Memory B cell (primary cell): Measurements from ENCODE around the gene GADD45A.
"Not testable (repeated sequence)": the region's sequence is repeated elsewhere in the genome, so short reads cannot be mapped to it uniquely, and the experiment has no call there.

Source experiments
- ATAC-seq: fragments of 150-1000 bp; cut with Tn5 transposase; 2 replicates; pipeline ENCODE4 v1.10.0; 2021; ENCODE audit warnings: low read depth, mild to moderate bottlenecking, moderate library complexity
- DNase-seq, 2 donors: peaks; one replicate each; pipeline ENCODE4 v3.0.0; 2022; ENCODE audit warnings: low spot score in 2 of 2
- H3K27ac Mint-ChIP-seq: one replicate; pipeline ENCODE4 v1.8.0; 2022; ENCODE audit warnings: mild to moderate bottlenecking, moderate library complexity, mixed read lengths
- H3K27me3 Mint-ChIP-seq: one replicate; pipeline ENCODE4 v1.8.0; 2022; ENCODE audit warnings: mixed read lengths
- H3K36me3 Mint-ChIP-seq: one replicate; pipeline ENCODE4 v1.8.0; 2022; ENCODE audit warnings: mild to moderate bottlenecking, mixed read lengths
- H3K4me1 Mint-ChIP-seq: one replicate; pipeline ENCODE4 v1.8.0; 2022; ENCODE audit warnings: mixed read lengths
- H3K4me3 Mint-ChIP-seq: one replicate; pipeline ENCODE4 v1.8.0; 2022; ENCODE audit warnings: mild to moderate bottlenecking, moderate library complexity, mixed read lengths
- H3K9me3 Mint-ChIP-seq: one replicate; pipeline ENCODE4 v1.8.0; 2022; ENCODE audit warnings: mixed read lengths

The GADD45A gene

DNA sequence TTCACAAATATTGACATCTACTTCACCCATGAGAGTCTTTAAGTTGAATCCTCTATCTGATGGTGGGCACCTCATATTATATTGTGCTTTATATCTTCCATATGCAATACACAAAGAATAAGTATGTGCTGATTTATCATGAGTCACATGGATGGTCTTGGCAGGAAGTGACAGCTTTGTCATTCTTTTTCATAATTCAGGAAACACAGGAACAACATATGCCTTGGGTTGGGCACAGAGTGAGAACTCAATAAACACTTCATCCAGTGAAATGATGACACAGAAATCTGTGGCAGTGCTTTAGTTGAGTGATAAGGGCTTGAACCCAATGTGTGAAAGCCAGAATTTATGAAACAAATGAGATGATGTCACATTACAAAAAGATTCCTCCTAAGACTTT lies 41.2 kb downstream of the GADD45A start:
- H3K9me3 Mint-ChIP-seq: no peaks in the 10 kb centered on the region

DNA sequence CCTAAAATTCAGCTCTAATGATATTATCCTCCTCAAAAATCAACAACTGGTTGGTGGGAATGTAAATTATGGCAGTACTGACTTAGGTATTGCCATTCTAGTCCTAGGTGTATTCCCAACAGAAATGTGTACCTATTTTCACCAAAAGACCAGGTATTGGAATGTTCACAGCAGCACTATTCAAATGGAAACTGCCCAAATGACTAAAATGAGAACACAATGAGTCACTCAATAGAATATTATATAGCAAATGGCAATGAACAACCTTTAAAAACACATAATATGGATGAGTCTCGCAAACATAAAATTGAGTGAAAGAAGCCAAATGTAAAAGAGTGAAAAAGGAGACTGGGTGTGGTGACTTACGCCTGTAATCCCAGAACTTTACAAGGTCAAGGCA lies 44.9 kb downstream of the GADD45A start:
- no peak for DNase-seq
- H3K27ac Mint-ChIP-seq: no peak overlapping the region
- H3K4me3 Mint-ChIP-seq: no peak overlapping the region
- H3K27me3 Mint-ChIP-seq: no peaks in the 10 kb centered on the region
- H3K9me3 Mint-ChIP-seq: no peaks in the 10 kb centered on the region
- no peaks in the 10 kb centered on the region for H3K36me3 Mint-ChIP-seq
- no peak for ATAC-seq
- H3K4me1 Mint-ChIP-seq: peaks cover 10% of the 10 kb centered on the region

More for the DNA sequence above, 41.2 kb downstream of the GADD45A start:
- no peaks in the 10 kb centered on the region for H3K4me1 Mint-ChIP-seq
- H3K36me3 Mint-ChIP-seq: no peaks in the 10 kb centered on the region
- no peak overlapping the region for H3K4me3 Mint-ChIP-seq
- ATAC-seq (no peak), DNase-seq (no peak)
- H3K27me3 Mint-ChIP-seq: no peaks in the 10 kb centered on the region
- no peak overlapping the region for H3K27ac Mint-ChIP-seq

DNA sequence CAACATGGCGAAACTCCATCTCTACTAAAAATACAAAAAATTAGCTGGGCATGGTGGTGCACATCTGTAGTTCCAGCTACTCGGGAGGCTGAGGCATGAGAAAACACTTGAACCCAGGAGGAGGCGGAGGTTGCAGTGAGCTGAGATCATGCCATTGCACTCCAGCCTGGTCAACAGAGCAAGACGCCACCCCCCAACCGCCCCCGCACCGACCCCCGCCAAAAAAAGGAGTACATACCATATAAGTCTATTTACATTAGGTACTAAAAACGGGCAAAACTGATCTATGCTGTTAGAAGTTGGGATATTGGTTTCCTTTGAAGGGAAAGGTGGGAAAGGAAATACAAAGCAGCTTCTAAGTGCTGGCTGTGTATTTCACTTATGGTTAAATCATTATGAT lies 45.3 kb downstream of the GADD45A start:
- peaks cover 12% of the 10 kb centered on the region for H3K4me1 Mint-ChIP-seq
- H3K27me3 Mint-ChIP-seq, H3K27ac Mint-ChIP-seq, H3K36me3 Mint-ChIP-seq, ATAC-seq, H3K9me3 Mint-ChIP-seq, H3K4me3 Mint-ChIP-seq, DNase-seq: not testable (repeated sequence)

DNA sequence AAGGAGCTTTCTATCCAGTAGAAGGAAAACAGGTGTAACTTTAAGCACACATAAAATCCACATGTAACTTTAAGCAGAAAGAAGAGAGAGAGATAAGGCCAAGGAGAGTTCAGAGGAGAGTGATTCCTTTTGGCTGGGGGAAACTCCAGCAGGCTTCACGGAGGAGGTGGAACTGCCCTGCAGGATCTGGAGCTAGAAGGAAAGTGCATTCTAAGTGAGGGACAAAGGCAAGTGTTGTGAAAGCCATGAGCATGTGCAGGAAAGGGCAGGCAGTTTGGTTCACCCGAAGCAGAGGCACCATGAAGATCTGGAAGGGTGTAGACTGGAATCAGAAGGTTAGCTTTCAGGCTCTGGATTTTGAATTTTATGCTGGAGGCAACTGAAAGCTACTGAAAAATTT lies 46.3 kb downstream of the GADD45A start:
- H3K36me3 Mint-ChIP-seq: no peaks in the 10 kb centered on the region
- ATAC-seq (no peak), DNase-seq (no peak)
- H3K9me3 Mint-ChIP-seq: no peaks in the 10 kb centered on the region
- H3K4me3 Mint-ChIP-seq: no peak overlapping the region
- H3K4me1 Mint-ChIP-seq: peaks cover 20% of the 10 kb centered on the region
- no peak overlapping the region for H3K27ac Mint-ChIP-seq
- no peaks in the 10 kb centered on the region for H3K27me3 Mint-ChIP-seq

DNA sequence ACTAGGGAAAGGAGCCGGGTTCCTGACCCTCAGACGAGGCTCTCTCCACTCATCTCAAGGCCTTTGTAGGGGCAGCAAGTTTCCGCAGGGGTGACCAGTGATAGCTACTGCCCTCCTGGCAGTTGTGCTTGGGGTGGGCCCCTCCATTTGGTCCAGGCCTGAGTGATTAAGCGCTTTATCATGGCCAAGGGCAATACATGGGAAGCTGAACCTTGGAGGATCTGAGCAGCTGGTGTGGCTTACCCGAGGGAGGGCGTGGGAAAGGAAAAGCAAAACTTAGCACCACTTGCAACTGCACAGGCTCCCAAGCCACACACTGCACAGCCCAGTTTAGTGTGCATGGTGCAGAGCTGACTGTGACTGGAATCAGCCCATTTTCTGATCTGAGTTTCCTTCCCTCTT lies 47.8 kb downstream of the GADD45A start:
- Mint-ChIP-seq H3K4me1 (peaks cover 25% of the 10 kb centered on the region), H3K4me3 (no peak overlapping the region), H3K27me3 (no peaks in the 10 kb centered on the region), H3K9me3 (no peaks in the 10 kb centered on the region), H3K36me3 (no peaks in the 10 kb centered on the region), H3K27ac (no peak overlapping the region)
- no peak for ATAC-seq
- DNase-seq: no peak

- DNase-seq: no peak
- H3K27me3 Mint-ChIP-seq: no peaks in the 10 kb centered on the region
- H3K9me3 Mint-ChIP-seq: no peaks in the 10 kb centered on the region
- peaks cover 25% of the 10 kb centered on the region for H3K4me1 Mint-ChIP-seq
- no peak overlapping the region for H3K4me3 Mint-ChIP-seq
- H3K27ac Mint-ChIP-seq: no peak overlapping the region
- no peak for ATAC-seq
- H3K36me3 Mint-ChIP-seq: no peaks in the 10 kb centered on the region
Measured at GRCh38 chr1:67733681-67734322, 48.8 kb downstream of the GADD45A start.

DNA sequence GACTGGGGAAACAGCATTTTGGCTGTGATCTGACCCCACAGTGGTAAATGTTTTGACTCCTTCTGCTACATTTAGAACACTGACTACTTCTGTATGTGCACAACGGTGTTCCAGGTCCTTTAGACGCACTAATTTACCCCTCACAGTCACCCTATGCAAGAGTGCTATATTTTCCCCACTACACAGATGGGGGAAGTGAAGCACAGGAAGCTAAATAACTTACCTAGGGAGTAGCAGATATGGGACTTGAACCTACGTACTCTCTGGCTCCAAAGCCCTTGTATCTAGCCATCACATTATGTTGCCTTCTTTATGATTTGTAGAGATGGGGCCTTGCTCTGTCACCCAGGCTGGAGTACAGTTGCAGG lies 49.3 kb downstream of the GADD45A start:
- H3K4me1 Mint-ChIP-seq: peaks cover 25% of the 10 kb centered on the region
- DNase-seq (no peak), ATAC-seq (no peak)
- no peak overlapping the region for H3K27ac Mint-ChIP-seq
- H3K9me3 Mint-ChIP-seq: no peaks in the 10 kb centered on the region
- no peaks in the 10 kb centered on the region for H3K27me3 Mint-ChIP-seq
- no peaks in the 10 kb centered on the region for H3K36me3 Mint-ChIP-seq
- no peak overlapping the region for H3K4me3 Mint-ChIP-seq

DNA sequence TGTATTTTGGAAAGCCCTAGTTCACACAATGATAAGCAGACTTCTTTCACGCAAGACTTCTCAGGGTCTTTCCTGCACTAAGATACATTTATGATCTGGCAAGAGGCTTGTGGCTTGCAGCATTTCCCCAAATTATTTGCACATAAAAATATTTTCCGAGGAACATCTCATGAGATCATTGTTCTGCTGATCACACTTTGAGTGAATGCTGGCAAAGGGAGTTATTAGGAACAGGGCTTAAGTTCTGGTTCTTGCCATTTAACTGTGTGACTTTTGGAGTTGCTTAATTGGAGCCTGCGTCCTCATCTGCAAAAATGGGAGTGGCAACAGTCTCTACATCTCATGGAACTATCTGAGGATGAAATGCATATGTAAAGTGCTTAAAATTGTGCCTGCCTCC lies 50.2 kb downstream of the GADD45A start:
- no peaks in the 10 kb centered on the region for H3K27me3 Mint-ChIP-seq
- no peaks in the 10 kb centered on the region for H3K36me3 Mint-ChIP-seq
- peaks cover 25% of the 10 kb centered on the region for H3K4me1 Mint-ChIP-seq
- DNase-seq: no peak
- no peak overlapping the region for H3K27ac Mint-ChIP-seq
- H3K9me3 Mint-ChIP-seq: no peaks in the 10 kb centered on the region
- no peak overlapping the region for H3K4me3 Mint-ChIP-seq
- ATAC-seq: no peak

- H3K27me3 Mint-ChIP-seq: no peaks in the 10 kb centered on the region
- H3K36me3 Mint-ChIP-seq: no peaks in the 10 kb centered on the region
- DNase-seq: peak; percentile 9 to 28
- H3K4me3 Mint-ChIP-seq: peak overlapping the region; percentile 75
- H3K27ac Mint-ChIP-seq: peak overlapping the region; percentile 94
- peak; percentile 94 for ATAC-seq
- peaks cover 25% of the 10 kb centered on the region for H3K4me1 Mint-ChIP-seq
- H3K9me3 Mint-ChIP-seq: no peaks in the 10 kb centered on the region
Measured at GRCh38 chr1:67735806-67736627, 51.0 kb downstream of the GADD45A start.

- no peaks in the 10 kb centered on the region for H3K27me3 Mint-ChIP-seq
- peak overlapping the region; percentile 94 for H3K27ac Mint-ChIP-seq
- no peaks in the 10 kb centered on the region for H3K9me3 Mint-ChIP-seq
- DNase-seq (no peak), ATAC-seq (no peak)
- peak overlapping the region; percentile 75 for H3K4me3 Mint-ChIP-seq
- H3K4me1 Mint-ChIP-seq: peaks cover 25% of the 10 kb centered on the region
- no peaks in the 10 kb centered on the region for H3K36me3 Mint-ChIP-seq
Measured at GRCh38 chr1:67736750-67737149, 51.7 kb downstream of the GADD45A start.

DNA sequence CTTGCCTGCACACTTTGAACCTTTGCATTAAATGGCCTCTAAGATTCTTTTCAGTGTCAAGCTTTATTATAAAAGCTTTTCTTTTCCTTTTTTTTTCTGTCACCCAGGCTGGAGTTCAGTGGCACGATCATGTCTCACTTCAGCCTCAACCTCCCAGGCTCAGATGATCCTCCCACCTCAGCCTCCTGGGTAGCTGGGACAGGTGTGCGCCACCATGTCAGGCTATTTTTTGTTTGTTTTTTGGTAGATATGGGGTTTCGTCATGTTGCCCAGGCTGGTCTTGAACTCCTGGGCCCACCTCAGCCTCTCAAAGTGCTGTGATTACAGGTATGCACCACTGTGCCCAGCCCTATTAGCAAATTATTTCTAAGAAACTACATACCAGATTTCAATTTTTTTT lies 52.9 kb downstream of the GADD45A start:
- no peak for ATAC-seq

More for the DNA sequence above, 52.9 kb downstream of the GADD45A start:
- H3K27ac Mint-ChIP-seq: no peak overlapping the region
- H3K4me3 Mint-ChIP-seq: no peak overlapping the region
- no peaks in the 10 kb centered on the region for H3K9me3 Mint-ChIP-seq
- DNase-seq: no peak
- no peaks in the 10 kb centered on the region for H3K27me3 Mint-ChIP-seq
- H3K36me3 Mint-ChIP-seq: no peaks in the 10 kb centered on the region
- peaks cover 25% of the 10 kb centered on the region for H3K4me1 Mint-ChIP-seq
